GM20431 (cell line): ENCODE results near the gene TBC1D9B.

Experiments used
- in situ Hi-C: fragments of 300-500 bp; cut with MseI, MboI; formaldehyde crosslinking; loops from one replicate; pipeline ENCODE4 v1.15.0; 2020; ENCODE audit warnings: low sequenced_read_pairs; ENCODE audit not compliant: unreplicated experiment

The TBC1D9B gene

GRCh38 chr5:179907556-179908324, at the start of gene TBC1D9B:
Gene TBC1D9B, minus strand, starts transcription at chr5:179907897. Its CDS starts 76 bp downstream, at chr5:179907821.
- in situ Hi-C loops: no loop called here

- in situ Hi-C loops: no loop called here
Measured at GRCh38 chr5:179955630-179956029, 47.9 kb upstream of the TBC1D9B start.

DNA sequence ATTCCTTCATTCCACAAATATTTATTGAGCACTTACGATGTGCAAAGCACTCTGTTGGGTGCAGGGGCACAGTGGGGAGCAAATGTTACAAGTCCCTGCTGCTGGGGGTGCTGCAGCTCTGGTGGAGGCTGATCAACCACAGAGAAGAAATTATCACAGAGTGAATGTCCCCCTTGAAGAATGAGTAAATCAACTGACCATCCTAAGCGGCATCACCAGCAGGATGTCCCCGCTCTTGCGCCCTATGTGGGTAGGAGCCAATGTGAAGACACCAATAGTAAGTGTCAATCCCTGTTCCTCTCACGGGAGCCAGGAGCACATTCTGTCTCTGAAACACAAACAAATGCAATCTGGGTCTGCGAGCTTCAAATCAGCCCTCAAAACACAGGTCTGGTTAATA, 47.4 kb upstream of the TBC1D9B start:
- in situ Hi-C loops: no loop called here

- in situ Hi-C loops: no loop called here
Measured at GRCh38 chr5:179954434-179954833, 46.7 kb upstream of the TBC1D9B start.

DNA sequence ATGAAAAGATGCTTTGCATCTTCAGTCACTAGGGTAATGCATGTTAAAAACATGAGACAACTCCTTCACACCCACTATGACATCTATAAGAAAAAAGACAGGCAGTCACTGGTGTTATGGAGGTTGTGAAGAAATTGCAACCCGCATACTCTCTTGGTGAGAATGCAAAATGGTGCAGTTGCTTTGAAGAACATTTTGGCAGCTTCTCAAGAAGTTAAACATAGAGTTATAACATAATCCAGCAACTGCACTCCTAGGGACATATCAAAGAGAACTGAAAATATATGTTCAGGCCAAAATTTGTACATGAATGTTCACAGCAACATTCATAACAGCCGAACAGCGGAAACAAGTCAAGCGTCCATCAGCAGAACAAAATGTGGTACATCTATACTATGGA, 46.3 kb upstream of the TBC1D9B start:
- in situ Hi-C loops: no loop called here

GRCh38 chr5:179936976-179937681, 29.4 kb upstream of the TBC1D9B start:
- in situ Hi-C loops: no loop called here

DNA sequence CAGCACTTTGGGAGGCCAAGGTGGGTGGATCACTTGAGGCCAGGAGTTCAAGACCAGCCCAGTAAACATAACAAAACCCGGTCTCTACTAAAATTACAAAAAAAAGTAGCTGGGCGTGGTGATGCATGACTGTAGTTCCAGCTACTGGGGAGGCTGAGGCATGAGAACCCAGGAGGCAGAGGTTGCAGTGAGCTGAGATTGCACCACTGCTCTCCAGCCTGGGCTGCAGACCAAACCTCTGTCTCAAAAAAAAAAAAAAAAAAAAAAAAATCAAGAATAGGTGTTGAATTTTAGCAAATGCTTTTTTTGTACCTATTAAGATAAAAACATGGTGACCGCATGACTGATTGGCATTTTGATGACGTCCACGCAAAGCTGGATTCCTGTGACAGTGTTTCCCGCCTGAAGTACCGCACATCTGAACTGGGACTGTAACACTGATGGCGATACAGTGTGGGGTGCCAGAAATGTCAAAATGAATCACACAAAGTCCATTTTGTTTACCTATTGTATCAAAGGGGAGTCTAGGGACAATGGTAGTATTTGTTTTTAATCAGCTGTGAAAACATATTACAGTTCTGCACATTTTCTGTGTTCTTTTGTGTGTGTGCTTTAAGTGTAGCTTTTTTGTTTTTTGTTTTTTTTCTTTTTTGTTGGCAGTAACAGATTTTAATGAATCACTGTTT, 23.2 kb upstream of the TBC1D9B start:
- in situ Hi-C loops: no loop called here

DNA sequence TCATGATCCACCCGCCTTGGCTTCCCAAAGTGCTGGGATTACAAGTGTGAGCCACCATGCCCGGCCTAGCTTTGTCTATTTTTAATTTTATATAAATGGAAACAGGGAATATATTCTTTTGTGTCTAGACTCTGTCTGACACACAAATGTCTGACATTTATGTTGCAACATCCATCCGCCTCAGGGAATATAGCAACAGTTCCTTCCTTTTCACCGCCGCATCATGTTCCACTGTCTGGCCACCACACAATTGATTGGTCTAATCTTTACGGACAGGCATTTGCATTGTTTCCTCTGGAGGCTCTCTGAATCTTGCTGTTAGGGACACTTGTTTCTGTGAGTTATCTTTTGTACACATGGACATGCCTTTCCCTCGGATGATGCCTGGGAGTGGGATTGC, 20.1 kb upstream of the TBC1D9B start:
- in situ Hi-C loops: no loop called here

DNA sequence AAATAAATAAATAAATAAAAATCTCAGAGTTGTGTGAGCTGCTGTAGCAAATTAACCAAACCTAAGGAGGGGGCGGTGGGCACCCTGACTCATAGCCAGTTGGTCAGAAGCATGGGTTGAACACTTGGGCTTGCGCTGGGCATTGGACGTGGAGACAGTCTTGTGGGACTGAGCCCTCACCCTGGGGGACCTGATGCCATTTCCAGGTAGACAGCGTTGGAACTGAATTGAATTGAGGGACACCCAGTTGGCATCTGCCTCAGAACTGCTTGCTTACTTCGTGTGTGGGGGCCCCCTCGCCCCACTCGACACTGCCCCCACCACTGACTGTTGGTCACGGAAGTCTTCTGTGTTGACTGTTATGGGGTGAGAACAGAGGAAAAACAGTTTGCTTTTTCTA, 19.0 kb upstream of the TBC1D9B start:
- in situ Hi-C loops: no loop called here

DNA sequence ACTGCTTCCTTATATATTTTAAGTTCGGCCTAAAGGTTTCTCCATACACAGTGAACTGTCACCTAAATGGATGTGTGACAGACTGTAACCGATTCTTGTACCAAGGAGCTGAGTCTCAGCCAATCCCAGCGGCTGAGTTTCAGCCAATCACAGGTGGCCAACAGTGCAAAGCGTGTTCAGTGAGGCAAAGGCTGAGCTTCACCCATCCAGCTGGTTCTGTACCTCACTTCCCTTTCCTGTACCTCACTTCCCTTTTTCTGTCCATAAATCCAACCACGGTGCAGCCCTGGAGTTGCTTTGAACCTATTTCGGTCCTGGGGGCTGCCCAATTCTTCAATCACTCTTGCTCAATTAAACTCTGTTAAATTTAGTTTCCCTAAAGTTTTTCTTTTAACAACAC, 15.7 kb upstream of the TBC1D9B start:
- in situ Hi-C loops: no loop called here

GRCh38 chr5:179920175-179920574, 12.5 kb upstream of the TBC1D9B start:
- in situ Hi-C loops: no loop called here

GRCh38 chr5:179919487-179920060, 11.9 kb upstream of the TBC1D9B start:
- in situ Hi-C loops: no loop called here

- in situ Hi-C loops: no loop called here
Measured at GRCh38 chr5:179918742-179919486, 11.2 kb upstream of the TBC1D9B start.

DNA sequence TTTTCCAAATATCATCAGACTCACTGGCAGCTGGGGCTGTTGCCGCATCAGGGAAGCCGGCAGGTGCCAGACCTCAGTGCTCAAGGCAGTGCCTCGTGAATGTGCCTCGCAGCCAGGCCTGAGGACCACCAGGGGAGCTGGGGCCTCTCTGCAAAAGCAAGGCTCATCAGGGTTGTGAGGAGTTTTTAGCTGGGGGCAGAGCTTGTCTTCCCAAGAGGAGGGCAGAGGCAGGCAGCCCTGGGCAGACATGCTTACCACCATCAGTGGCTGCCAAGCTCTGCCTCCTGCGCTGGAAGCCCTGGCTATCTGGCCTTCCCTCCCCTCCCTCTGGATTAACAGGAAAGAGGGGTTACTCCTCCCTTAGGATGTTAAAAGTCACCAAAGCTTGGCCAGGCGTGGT, 8.8 kb upstream of the TBC1D9B start:
- in situ Hi-C loops: no loop called here

GRCh38 chr5:179915406-179915935, 7.8 kb upstream of the TBC1D9B start:
- in situ Hi-C loops: no loop called here

GRCh38 chr5:179914032-179914755, 6.5 kb upstream of the TBC1D9B start:
- in situ Hi-C loops: no loop called here

DNA sequence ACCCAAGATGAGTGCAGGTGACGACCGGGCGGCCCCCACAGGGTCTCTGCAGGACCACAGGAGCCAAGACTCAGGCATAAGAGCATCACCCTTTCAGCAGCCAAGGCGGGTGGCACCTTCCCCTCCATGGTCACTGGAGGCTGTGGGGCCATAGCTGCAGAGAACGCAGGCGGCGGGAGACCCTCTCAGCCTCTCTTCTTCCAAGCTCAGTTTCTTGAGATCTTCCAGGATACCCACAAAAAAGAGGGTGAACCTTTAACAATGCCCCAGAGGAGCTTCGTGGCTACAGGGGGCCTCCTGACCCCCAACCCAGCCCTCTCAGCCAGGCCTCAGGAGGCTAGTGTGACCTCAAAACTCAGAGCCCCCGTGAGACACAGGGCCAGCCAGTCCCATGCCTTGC, 5.8 kb upstream of the TBC1D9B start:
- in situ Hi-C loops: no loop called here

GRCh38 chr5:179912951-179913350, 5.3 kb upstream of the TBC1D9B start:
- in situ Hi-C loops: no loop called here

- in situ Hi-C loops: no loop called here
Measured at GRCh38 chr5:179912386-179912785, 4.7 kb upstream of the TBC1D9B start.
